ENCODE data around the gene FOSB. TPM values are rescaled to one million over a fixed set of nuclear protein-coding genes. Genes with fewer than 3 reads are reported as not detected.

FOSB gene
- total and polyA plus RNA-seq, 4 donors: 0.18 to 1.3 (median 0.40) TPM

GRCh38 chr19:45511074-45511473 is 43.3 kb downstream of the FOSB start:
- H3K4me3 ChIP-seq (ENCODE audit: low read depth in 1 of 3, low read length in 3 of 3): no peak overlapping the region
- peaks cover 12 to 49% (median 32%) of the 10 kb centered on the region in 4 donors for H3K4me1 ChIP-seq (ENCODE audit: control insufficient read depth in 4 of 4, insufficient read depth in 4 of 4, low read length in 3 of 4)

More at GRCh38 chr19:45511074-45511473, 43.3 kb downstream of the FOSB start:
- TF ChIP-seq, protein P1, sequence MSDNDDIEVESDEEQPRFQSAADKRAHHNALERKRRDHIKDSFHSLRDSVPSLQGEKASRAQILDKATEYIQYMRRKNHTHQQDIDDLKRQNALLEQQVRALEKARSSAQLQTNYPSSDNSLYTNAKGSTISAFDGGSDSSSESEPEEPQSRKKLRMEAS (IDR thresholded peaks at IDR 0.05): no peak
- TF ChIP-seq TAF1 (conservative IDR thresholded peaks at IDR 0.05) (no peak), EGR1 (IDR thresholded peaks at IDR 0.05; ENCODE audit: low read depth in 2 of 2) (no peak), REST (IDR thresholded peaks at IDR 0.05) (no peak), ATF3 (IDR thresholded peaks at IDR 0.05) (no peak), FOXA2 (IDR thresholded peaks at IDR 0.05) (no peak), GABPA (IDR thresholded peaks at IDR 0.05 in 1 of 2, conservative IDR thresholded peaks at IDR 0.05 in 1 of 2) (no peak), RXRA (IDR thresholded peaks at IDR 0.05) (no peak), JUND (IDR thresholded peaks at IDR 0.05) (no peak), HNF4G (IDR thresholded peaks at IDR 0.05) (no peak), YY1 (IDR thresholded peaks at IDR 0.05) (no peak), RAD21 (IDR thresholded peaks at IDR 0.05) (no peak), HNF4A (conservative IDR thresholded peaks at IDR 0.05) (no peak), SP1 (IDR thresholded peaks at IDR 0.05) (no peak), FOXA1 (IDR thresholded peaks at IDR 0.05) (no peak), NR2F2 (IDR thresholded peaks at IDR 0.05) (no peak)
- TF ChIP-seq, protein P2, sequence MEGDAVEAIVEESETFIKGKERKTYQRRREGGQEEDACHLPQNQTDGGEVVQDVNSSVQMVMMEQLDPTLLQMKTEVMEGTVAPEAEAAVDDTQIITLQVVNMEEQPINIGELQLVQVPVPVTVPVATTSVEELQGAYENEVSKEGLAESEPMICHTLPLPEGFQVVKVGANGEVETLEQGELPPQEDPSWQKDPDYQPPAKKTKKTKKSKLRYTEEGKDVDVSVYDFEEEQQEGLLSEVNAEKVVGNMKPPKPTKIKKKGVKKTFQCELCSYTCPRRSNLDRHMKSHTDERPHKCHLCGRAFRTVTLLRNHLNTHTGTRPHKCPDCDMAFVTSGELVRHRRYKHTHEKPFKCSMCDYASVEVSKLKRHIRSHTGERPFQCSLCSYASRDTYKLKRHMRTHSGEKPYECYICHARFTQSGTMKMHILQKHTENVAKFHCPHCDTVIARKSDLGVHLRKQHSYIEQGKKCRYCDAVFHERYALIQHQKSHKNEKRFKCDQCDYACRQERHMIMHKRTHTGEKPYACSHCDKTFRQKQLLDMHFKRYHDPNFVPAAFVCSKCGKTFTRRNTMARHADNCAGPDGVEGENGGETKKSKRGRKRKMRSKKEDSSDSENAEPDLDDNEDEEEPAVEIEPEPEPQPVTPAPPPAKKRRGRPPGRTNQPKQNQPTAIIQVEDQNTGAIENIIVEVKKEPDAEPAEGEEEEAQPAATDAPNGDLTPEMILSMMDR (IDR thresholded peaks at IDR 0.05; ENCODE audit: low read depth, low read length, missing input control): no peak
- TF ChIP-seq, protein P3, sequence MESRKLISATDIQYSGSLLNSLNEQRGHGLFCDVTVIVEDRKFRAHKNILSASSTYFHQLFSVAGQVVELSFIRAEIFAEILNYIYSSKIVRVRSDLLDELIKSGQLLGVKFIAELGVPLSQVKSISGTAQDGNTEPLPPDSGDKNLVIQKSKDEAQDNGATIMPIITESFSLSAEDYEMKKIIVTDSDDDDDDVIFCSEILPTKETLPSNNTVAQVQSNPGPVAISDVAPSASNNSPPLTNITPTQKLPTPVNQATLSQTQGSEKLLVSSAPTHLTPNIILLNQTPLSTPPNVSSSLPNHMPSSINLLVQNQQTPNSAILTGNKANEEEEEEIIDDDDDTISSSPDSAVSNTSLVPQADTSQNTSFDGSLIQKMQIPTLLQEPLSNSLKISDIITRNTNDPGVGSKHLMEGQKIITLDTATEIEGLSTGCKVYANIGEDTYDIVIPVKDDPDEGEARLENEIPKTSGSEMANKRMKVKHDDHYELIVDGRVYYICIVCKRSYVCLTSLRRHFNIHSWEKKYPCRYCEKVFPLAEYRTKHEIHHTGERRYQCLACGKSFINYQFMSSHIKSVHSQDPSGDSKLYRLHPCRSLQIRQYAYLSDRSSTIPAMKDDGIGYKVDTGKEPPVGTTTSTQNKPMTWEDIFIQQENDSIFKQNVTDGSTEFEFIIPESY (IDR thresholded peaks at IDR 0.05): no peak
- WGBS: 92% methylated on average over 5 of the region's 5 CpGs
- Histone ChIP-seq H3K27me3 (ENCODE audit: control insufficient read depth in 4 of 4, insufficient read depth in 4 of 4, low read length in 3 of 4) (no peaks in the 10 kb centered on the region), H3K27ac (ENCODE audit: low read depth in 1 of 2, low read length in 2 of 2) (no peak overlapping the region), H3K9ac (ENCODE audit: low read depth in 1 of 2, low read length in 2 of 2) (no peak overlapping the region), H3K36me3 (ENCODE audit: control insufficient read depth in 4 of 4, insufficient read depth in 3 of 4, low read depth in 1 of 4, low read length in 3 of 4) (no peaks in the 10 kb centered on the region), H3K9me3 (ENCODE audit: control insufficient read depth in 4 of 4, low read length in 3 of 4) (no peaks in the 10 kb centered on the region)
- no peak for DNase-seq (ENCODE audit: low spot score)

Data from liver (tissue), 9 donors.